ENCODE results near the gene GLRB.

Gene GLRB

GRCh38 chr4:157221426-157221894 lies 145.5 kb downstream of the GLRB start:
- in situ Hi-C loops (cut with HindIII; ENCODE audit: low sequenced_read_pairs), result no loop called here
- H3K4me3 ChIP-seq (ENCODE audit: low read depth, low read length), result peak overlapping the region; percentile 59
- no peak for TF ChIP-seq CTCF (IDR thresholded peaks at IDR 0.05; ENCODE audit: low read depth, low read length, missing control alignments)
- DNase-seq (ENCODE audit: low read depth), result no peak
